ENCODE measurements around the gene SIAH3.

DNA sequence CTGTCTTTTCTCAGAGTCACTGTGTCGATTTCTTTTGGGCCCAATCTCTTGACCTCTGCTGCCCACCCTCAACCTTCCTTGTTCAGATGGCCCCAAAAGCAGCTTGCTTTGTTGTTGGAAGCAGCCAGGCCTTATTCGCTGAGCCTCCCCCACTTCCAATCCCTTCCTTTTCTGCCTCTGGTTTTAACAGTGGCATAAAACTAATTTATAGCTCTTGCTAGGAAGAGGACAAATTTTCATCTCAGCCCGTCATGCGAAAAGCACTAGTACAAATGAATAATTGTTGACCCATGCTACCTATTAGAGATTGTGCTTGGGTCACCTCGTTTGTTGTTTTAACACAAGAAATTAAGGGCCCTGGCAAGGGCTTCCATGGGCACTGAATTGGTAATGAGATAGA lies 51.1 kb downstream of the SIAH3 start:
- TF ChIP-seq, protein P1, sequence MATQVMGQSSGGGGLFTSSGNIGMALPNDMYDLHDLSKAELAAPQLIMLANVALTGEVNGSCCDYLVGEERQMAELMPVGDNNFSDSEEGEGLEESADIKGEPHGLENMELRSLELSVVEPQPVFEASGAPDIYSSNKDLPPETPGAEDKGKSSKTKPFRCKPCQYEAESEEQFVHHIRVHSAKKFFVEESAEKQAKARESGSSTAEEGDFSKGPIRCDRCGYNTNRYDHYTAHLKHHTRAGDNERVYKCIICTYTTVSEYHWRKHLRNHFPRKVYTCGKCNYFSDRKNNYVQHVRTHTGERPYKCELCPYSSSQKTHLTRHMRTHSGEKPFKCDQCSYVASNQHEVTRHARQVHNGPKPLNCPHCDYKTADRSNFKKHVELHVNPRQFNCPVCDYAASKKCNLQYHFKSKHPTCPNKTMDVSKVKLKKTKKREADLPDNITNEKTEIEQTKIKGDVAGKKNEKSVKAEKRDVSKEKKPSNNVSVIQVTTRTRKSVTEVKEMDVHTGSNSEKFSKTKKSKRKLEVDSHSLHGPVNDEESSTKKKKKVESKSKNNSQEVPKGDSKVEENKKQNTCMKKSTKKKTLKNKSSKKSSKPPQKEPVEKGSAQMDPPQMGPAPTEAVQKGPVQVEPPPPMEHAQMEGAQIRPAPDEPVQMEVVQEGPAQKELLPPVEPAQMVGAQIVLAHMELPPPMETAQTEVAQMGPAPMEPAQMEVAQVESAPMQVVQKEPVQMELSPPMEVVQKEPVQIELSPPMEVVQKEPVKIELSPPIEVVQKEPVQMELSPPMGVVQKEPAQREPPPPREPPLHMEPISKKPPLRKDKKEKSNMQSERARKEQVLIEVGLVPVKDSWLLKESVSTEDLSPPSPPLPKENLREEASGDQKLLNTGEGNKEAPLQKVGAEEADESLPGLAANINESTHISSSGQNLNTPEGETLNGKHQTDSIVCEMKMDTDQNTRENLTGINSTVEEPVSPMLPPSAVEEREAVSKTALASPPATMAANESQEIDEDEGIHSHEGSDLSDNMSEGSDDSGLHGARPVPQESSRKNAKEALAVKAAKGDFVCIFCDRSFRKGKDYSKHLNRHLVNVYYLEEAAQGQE (tag by site-specific recombination; IDR thresholded peaks at IDR 0.05): no peak
- TF ChIP-seq, protein P2, sequence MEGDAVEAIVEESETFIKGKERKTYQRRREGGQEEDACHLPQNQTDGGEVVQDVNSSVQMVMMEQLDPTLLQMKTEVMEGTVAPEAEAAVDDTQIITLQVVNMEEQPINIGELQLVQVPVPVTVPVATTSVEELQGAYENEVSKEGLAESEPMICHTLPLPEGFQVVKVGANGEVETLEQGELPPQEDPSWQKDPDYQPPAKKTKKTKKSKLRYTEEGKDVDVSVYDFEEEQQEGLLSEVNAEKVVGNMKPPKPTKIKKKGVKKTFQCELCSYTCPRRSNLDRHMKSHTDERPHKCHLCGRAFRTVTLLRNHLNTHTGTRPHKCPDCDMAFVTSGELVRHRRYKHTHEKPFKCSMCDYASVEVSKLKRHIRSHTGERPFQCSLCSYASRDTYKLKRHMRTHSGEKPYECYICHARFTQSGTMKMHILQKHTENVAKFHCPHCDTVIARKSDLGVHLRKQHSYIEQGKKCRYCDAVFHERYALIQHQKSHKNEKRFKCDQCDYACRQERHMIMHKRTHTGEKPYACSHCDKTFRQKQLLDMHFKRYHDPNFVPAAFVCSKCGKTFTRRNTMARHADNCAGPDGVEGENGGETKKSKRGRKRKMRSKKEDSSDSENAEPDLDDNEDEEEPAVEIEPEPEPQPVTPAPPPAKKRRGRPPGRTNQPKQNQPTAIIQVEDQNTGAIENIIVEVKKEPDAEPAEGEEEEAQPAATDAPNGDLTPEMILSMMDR (tag by site-specific recombination; IDR thresholded peaks at IDR 0.05): no peak
- no peak for TF ChIP-seq ZBTB7A (tag by site-specific recombination; IDR thresholded peaks at IDR 0.05; ENCODE audit: low read depth)
- no peak for TF ChIP-seq ZNF558 (tag by site-specific recombination; IDR thresholded peaks at IDR 0.05)
- TF ChIP-seq ZBTB48 (tag by site-specific recombination; IDR thresholded peaks at IDR 0.05): no peak
- TF ChIP-seq, protein P3, sequence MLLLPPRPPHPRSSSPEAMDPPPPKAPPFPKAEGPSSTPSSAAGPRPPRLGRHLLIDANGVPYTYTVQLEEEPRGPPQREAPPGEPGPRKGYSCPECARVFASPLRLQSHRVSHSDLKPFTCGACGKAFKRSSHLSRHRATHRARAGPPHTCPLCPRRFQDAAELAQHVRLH (tag by site-specific recombination; IDR thresholded peaks at IDR 0.05): no peak
- no peak for TF ChIP-seq ZNF10 (tag by site-specific recombination; IDR thresholded peaks at IDR 0.05)
- TF ChIP-seq ZNF404 (tag by site-specific recombination; IDR thresholded peaks at IDR 0.05): no peak
- no peak for TF ChIP-seq ZNF514 (tag by site-specific recombination; IDR thresholded peaks at IDR 0.05)
- TF ChIP-seq, protein P4, sequence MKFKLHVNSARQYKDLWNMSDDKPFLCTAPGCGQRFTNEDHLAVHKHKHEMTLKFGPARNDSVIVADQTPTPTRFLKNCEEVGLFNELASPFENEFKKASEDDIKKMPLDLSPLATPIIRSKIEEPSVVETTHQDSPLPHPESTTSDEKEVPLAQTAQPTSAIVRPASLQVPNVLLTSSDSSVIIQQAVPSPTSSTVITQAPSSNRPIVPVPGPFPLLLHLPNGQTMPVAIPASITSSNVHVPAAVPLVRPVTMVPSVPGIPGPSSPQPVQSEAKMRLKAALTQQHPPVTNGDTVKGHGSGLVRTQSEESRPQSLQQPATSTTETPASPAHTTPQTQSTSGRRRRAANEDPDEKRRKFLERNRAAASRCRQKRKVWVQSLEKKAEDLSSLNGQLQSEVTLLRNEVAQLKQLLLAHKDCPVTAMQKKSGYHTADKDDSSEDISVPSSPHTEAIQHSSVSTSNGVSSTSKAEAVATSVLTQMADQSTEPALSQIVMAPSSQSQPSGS (tag by site-specific recombination; IDR thresholded peaks at IDR 0.05; ENCODE audit: low read depth): no peak
- TF ChIP-seq HOXA7 (CRISPR knock-in tag; IDR thresholded peaks at IDR 0.05; ENCODE audit: borderline replicate concordance): no peak
- TF ChIP-seq, protein P5, sequence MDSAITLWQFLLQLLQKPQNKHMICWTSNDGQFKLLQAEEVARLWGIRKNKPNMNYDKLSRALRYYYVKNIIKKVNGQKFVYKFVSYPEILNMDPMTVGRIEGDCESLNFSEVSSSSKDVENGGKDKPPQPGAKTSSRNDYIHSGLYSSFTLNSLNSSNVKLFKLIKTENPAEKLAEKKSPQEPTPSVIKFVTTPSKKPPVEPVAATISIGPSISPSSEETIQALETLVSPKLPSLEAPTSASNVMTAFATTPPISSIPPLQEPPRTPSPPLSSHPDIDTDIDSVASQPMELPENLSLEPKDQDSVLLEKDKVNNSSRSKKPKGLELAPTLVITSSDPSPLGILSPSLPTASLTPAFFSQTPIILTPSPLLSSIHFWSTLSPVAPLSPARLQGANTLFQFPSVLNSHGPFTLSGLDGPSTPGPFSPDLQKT (IDR thresholded peaks at IDR 0.05; ENCODE audit: borderline replicate concordance, low read depth, low read length): no peak
